HCT116 (cell line): ENCODE results near the gene RRP12.
A peak's percentile ranks its signal among the peaks of the same experiment; 100 is the strongest.

Experiments used
- CTCF ChIP-seq, 3 experiments: fragments of 200-600 bp in 1 of 3; sonication (generic) in 1 of 3; IDR thresholded peaks in 2 of 3; conservative IDR thresholded peaks in 1 of 3; 2 replicates each; pipeline ENCODE4 v1.5.1; 2012 to 2017; ENCODE audit warnings: low read depth in 2 of 3, low read length in 2 of 3, antibody characterized with exemption in 1 of 3, borderline replicate concordance in 1 of 3, control low read depth in 1 of 3, mild to moderate bottlenecking in 1 of 3, mixed read lengths in 1 of 3, mixed run types in 1 of 3, moderate library complexity in 1 of 3; ENCODE audit not compliant: insufficient read depth in 1 of 3
- EGR1 ChIP-seq: IDR thresholded peaks from 2 replicates; pipeline ENCODE4 v1.6.1; 2012; ENCODE audit warnings: low read depth
- EZH2 ChIP-seq: fragments of 200-600 bp; sonication (generic); IDR thresholded peaks from 2 replicates; pipeline ENCODE4 v1.6.1; 2017; ENCODE audit warnings: antibody characterized with exemption, mixed run types
- JUND ChIP-seq: IDR thresholded peaks from 2 replicates; pipeline ENCODE4 v1.6.1; 2012
- MAX ChIP-seq: IDR thresholded peaks from 2 replicates; pipeline ENCODE4 v1.6.1; 2012
- POLR2AphosphoS5 ChIP-seq: IDR thresholded peaks from 2 replicates; pipeline ENCODE4 v1.6.1; 2011; ENCODE audit warnings: mild to moderate bottlenecking, low read depth, low read length, moderate library complexity

DNA sequence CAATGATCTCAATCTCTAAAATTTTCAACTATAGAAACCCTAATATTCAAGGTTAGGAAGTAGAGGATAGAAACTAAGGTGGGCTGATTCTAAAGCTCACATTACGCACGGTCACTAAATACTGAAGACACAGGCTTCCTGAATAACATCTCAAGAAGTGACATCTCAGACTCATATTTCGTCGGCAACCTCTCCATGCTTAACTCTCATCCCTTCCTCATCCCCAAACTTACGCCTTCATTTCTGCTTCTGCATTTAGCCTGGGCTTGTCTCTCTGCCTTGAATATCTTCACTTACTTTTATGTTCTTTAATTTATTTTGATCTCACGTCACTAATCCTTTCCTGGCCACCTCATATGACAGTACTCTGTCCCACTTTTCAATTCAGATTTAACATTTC, 34.1 kb upstream of the RRP12 start:
- no peak for TF ChIP-seq EGR1
- no peak for TF ChIP-seq CTCF (IDR thresholded peaks at IDR 0.05 in 2 of 3, conservative IDR thresholded peaks at IDR 0.05 in 1 of 3; ENCODE audit: borderline replicate concordance in 1 of 3, insufficient read depth in 1 of 3, low read depth in 2 of 3, low read length in 2 of 3)
- TF ChIP-seq POLR2AphosphoS5, result 0 out of 2 replicates have a peak, but pooled peaks have one; percentile 11
- TF ChIP-seq JUND, result no peak
- TF ChIP-seq EZH2, result no peak
- no peak for TF ChIP-seq MAX
